ENCODE results near the gene TRPM2. TPM values are rescaled to one million over a fixed set of nuclear protein-coding genes. Genes with fewer than 3 reads are reported as not detected.
"Not testable (repeated sequence)": the region's sequence is repeated elsewhere in the genome, so short reads cannot be mapped to it uniquely, and the experiment has no call there.

Gene TRPM2
- total RNA-seq, 4 donors from 2014 or later: 1.0 to 3.3 (median 3.1) TPM

DNA sequence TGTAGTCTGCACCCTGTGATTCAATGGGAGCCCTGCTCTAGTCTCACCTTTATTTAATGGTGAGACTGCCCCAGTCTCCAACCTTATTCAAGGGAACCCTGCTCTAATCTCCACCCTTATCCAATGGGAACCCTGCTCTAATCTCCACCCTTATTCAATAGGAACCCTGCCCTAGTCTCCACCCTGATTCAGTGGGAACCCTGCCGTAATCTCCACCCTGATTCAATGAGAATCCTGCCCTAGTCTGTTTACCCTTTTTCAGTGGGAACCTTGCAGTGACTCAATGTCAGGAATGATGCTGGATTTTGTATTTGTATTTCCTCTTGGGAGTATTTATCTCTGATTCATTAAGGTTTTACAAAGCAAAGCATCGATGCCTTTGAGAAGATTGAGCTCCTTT is 39.5 kb downstream of the TRPM2 start:
- no peak for ATAC-seq
- H3K36me3 ChIP-seq: no peaks in the 10 kb centered on the region
- peaks cover 0 to 55% (median 0%) of the 10 kb centered on the region in 3 donors for H3K9me3 ChIP-seq
- H3K27me3 ChIP-seq: peaks cover 50% of the 10 kb centered on the region
- WGBS, 2 donors (ENCODE audit: low coverage in 1 of 2): 33 to 38% methylated on average over 2 of the region's 2 CpGs
- H3K4me3 ChIP-seq: no peak overlapping the region
- no peaks in the 10 kb centered on the region for H3K4me1 ChIP-seq
- H3K27ac ChIP-seq: no peak overlapping the region
- TF ChIP-seq, protein P1, sequence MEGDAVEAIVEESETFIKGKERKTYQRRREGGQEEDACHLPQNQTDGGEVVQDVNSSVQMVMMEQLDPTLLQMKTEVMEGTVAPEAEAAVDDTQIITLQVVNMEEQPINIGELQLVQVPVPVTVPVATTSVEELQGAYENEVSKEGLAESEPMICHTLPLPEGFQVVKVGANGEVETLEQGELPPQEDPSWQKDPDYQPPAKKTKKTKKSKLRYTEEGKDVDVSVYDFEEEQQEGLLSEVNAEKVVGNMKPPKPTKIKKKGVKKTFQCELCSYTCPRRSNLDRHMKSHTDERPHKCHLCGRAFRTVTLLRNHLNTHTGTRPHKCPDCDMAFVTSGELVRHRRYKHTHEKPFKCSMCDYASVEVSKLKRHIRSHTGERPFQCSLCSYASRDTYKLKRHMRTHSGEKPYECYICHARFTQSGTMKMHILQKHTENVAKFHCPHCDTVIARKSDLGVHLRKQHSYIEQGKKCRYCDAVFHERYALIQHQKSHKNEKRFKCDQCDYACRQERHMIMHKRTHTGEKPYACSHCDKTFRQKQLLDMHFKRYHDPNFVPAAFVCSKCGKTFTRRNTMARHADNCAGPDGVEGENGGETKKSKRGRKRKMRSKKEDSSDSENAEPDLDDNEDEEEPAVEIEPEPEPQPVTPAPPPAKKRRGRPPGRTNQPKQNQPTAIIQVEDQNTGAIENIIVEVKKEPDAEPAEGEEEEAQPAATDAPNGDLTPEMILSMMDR (IDR thresholded peaks at IDR 0.05): no peak
- TF ChIP-seq EP300 (IDR thresholded peaks at IDR 0.05): no peak
- no peak for TF ChIP-seq POLR2A (IDR thresholded peaks at IDR 0.05)
- no peak for TF ChIP-seq POLR2AphosphoS5 (IDR thresholded peaks at IDR 0.05)

DNA sequence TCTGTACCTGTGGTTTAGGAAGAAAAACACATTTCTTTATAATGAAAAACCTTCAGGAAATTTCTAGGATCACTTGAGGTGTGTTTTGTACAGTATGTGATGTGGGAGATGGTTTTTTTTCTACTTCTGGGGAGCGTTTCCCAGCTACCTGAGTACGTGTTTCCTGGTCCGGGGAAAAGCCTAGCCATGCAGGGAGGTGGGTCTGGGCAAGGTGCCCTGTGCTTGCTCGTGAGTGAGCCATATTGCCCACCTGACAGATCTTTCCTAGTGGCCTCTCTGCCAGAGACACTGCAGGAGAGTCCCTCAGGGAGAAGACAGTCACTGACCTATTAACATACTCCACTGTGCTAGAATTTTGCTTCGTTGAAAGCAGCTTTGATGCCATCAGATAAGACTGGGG is 41.3 kb downstream of the TRPM2 start:
- 20 to 80% methylated on average over 1 to 2 of the region's 5 CpGs for WGBS, 2 donors (ENCODE audit: low coverage in 1 of 2)
- no peak overlapping the region for H3K4me3 ChIP-seq
- TF ChIP-seq POLR2AphosphoS5 (IDR thresholded peaks at IDR 0.05): no peak
- TF ChIP-seq POLR2A (IDR thresholded peaks at IDR 0.05): no peak
- H3K27me3 ChIP-seq: peaks cover 62% of the 10 kb centered on the region
- peaks cover 0 to 39% (median 0%) of the 10 kb centered on the region in 3 donors for H3K9me3 ChIP-seq
- H3K4me1 ChIP-seq: no peaks in the 10 kb centered on the region
- ATAC-seq: no peak
- no peaks in the 10 kb centered on the region for H3K36me3 ChIP-seq
- no peak overlapping the region for H3K27ac ChIP-seq

DNA sequence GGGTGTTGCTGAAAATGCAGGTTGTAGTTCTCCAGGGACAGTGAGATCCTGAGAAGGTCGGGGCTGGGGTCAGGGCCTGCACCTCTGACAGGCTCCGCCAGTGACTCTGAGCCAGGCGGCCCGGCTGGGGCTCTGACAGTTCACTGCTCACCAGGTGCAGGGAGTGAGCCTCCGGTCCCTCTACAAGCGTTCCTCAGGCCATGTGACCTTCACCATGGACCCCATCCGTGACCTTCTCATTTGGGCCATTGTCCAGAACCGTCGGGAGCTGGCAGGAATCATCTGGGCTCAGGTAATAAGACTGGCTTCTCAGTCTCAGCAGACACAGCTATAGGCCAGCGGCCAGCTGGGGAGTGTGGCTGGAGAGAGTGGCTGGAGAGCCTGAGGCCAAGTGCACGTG is 41.8 kb downstream of the TRPM2 start:
- Histone ChIP-seq H3K36me3 (no peaks in the 10 kb centered on the region), H3K27me3 (peaks cover 64% of the 10 kb centered on the region), H3K27ac (no peak overlapping the region), H3K4me1 (no peaks in the 10 kb centered on the region), H3K9me3 (peaks cover 0 to 34% (median 0%) of the 10 kb centered on the region in 3 donors), H3K4me3 (no peak overlapping the region)
- no peak for ATAC-seq
- WGBS, 2 donors (ENCODE audit: low coverage in 1 of 2): 100% methylated on average over 1 of the region's 11 CpGs; no CpG with 5 or more reads in 1 of the 2 donors
- no peak for TF ChIP-seq POLR2AphosphoS5 (IDR thresholded peaks at IDR 0.05)

DNA sequence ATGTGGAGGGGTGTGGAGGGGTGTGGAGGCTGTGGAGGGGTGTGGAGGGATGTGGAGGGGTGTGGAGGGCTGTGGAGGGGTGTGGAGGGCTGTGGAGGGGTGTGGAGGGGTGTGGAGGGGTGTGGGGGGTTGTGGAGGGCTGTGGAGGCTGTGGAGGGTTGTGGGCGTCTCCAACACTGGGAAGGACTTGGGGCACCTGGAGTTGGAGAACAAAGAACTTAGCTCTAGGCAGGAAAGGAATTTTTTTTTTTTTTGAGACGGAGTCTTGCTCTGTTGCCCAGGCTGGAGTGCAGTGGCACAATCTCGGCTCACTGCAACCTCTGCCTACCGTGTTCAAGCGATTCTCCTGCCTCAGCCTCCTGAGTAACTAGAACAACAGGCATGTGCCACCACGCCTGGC is 43.4 kb downstream of the TRPM2 start:
- H3K27ac ChIP-seq, H3K4me3 ChIP-seq, H3K36me3 ChIP-seq, H3K4me1 ChIP-seq, ATAC-seq: not testable (repeated sequence)
- WGBS, 2 donors (ENCODE audit: low coverage in 1 of 2): 79 to 98% methylated on average over 5 of the region's 6 CpGs
- H3K9me3 ChIP-seq: peaks cover 0 to 22% (median 0%) of the 10 kb centered on the region in 3 donors
- H3K27me3 ChIP-seq: peaks cover 54% of the 10 kb centered on the region

DNA sequence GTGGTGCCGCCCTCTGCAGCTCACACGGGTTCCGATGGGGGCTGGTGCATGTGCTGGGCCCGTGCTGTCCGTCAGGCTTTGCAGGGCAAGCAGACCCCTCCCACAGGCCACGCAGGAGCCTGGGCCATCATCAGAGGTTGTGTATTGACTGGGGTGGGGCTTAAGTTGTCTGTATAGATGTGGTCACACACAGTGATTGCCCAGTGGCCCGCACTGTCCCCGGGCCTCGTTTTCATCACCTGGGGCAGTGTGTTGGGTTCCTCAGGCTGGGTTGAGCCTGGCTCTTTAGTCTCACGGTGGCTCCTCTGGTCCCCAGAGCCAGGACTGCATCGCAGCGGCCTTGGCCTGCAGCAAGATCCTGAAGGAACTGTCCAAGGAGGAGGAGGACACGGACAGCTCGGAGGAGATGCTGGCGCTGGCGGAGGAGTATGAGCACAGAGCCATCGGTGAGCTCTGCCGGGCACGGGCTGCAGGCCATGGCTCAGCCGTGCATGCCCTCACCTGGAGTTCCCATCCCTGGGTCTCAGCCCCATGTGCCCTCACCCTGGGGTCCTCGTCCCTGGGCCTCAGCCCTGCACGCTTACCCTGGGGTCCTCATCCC is 44.1 kb downstream of the TRPM2 start:
- no peak for ATAC-seq
- Histone ChIP-seq H3K9me3 (peaks cover 0 to 15% (median 0%) of the 10 kb centered on the region in 3 donors), H3K4me1 (no peaks in the 10 kb centered on the region), H3K27ac (no peak overlapping the region), H3K4me3 (no peak overlapping the region), H3K36me3 (no peaks in the 10 kb centered on the region), H3K27me3 (peaks cover 49% of the 10 kb centered on the region)
- no CpG with 5 or more reads among the region's 22 CpGs for WGBS, 2 donors (ENCODE audit: low coverage in 1 of 2)
- no peak for TF ChIP-seq POLR2AphosphoS5 (IDR thresholded peaks at IDR 0.05)
- no peak for TF ChIP-seq EP300 (IDR thresholded peaks at IDR 0.05)
- TF ChIP-seq, protein P1 (IDR thresholded peaks at IDR 0.05): no peak

DNA sequence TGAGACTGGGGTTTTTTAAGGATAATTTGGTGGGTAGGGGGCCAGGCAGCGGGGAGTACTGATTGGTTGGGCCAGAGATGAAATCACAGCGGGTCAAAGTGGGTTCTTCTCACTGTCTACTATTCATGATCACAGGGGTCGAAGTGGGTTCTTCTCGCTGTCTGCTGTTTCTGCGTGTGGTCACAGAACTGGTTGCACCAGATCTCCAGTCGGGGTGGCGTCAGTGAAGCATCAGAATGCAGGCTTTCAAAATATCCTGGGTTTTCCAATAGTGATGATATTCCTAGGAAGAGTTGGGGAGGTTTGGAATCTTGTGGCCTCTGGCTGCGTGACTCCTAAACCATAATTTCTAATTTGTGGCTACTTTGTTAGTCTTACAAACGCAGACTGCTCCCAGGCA is 45.1 kb downstream of the TRPM2 start:
- H3K4me3 ChIP-seq: no peak overlapping the region
- TF ChIP-seq, protein P1 (IDR thresholded peaks at IDR 0.05): no peak
- no peak for TF ChIP-seq POLR2A (IDR thresholded peaks at IDR 0.05)
- no peak for TF ChIP-seq POLR2AphosphoS5 (IDR thresholded peaks at IDR 0.05)
- TF ChIP-seq EP300 (IDR thresholded peaks at IDR 0.05): no peak
- H3K4me1 ChIP-seq: no peaks in the 10 kb centered on the region
- WGBS, 2 donors (ENCODE audit: low coverage in 1 of 2): 73 to 93% methylated on average over 2 to 3 of the region's 9 CpGs
- H3K27me3 ChIP-seq: peaks cover 42% of the 10 kb centered on the region
- ATAC-seq: no peak
- H3K27ac ChIP-seq: no peak overlapping the region
- H3K9me3 ChIP-seq: peaks cover 0 to 6% (median 0%) of the 10 kb centered on the region in 3 donors
- H3K36me3 ChIP-seq: no peaks in the 10 kb centered on the region
